SK-N-SH (cell line): Measurements from ENCODE around the gene C19orf73. TPM values are rescaled to one million over a fixed set of nuclear protein-coding genes. Genes with fewer than 3 reads are reported as not detected.
A peak's percentile ranks its signal among the peaks of the same experiment; 100 is the strongest.

Experiments
- CTCF ChIA-PET: fragments of 300-600, 350-600 bp; formaldehyde crosslinking; extraction: SDS; loops from one replicate; lab custom pipeline; 2021; lab: Yijun Ruan, JAX
- POLR2A ChIA-PET: fragments of 350-600 bp; sonication (Branson Sonifier 250); formaldehyde crosslinking; extraction: SDS; loops from one replicate; lab custom pipeline; 2020; ENCODE audit warnings: antibody characterized with exemption, inconsistent platforms; lab: Yijun Ruan, JAX
- DNase-seq: peaks from one replicate; pipeline ENCODE4 v3.0.0; 2012
- H2AFZ ChIP-seq: fragments of 200-600 bp; sonication (generic); 2 replicates; pipeline ENCODE4 v1.8.1; 2016; ENCODE audit warnings: antibody characterized with exemption, mild to moderate bottlenecking, low read depth
- H3F3A ChIP-seq: fragments of 200-600 bp; sonication (generic); replicated peaks from 2 replicates; pipeline ENCODE3; 2016; ENCODE audit warnings: antibody characterized with exemption, mild to moderate bottlenecking; ENCODE audit not compliant: insufficient read depth
- H3K27ac ChIP-seq, 2 experiments: fragments of 200-500 bp in 1 of 2; fragments of 200-600 bp in 1 of 2; sonication (Bioruptor generic) in 1 of 2; sonication (generic), shearing (Covaris generic) in 1 of 2; 2 replicates each; pipeline versions ENCODE4 v1.5.1 to v1.6.1; 2014 to 2016; ENCODE audit warnings: low read depth in 2 of 2, inconsistent platforms in 1 of 2, low read length in 1 of 2, mild to moderate bottlenecking in 1 of 2, mixed read lengths in 1 of 2
- H3K27me3 ChIP-seq: fragments of 200-600 bp; sonication (generic), shearing (Covaris generic); 2 replicates; pipeline ENCODE4 v1.6.1; 2016; ENCODE audit warnings: mixed run types; ENCODE audit not compliant: insufficient read depth
- H3K36me3 ChIP-seq, 2 experiments: fragments of 200-500 bp in 1 of 2; fragments of 200-600 bp in 1 of 2; sonication (Bioruptor generic) in 1 of 2; sonication (generic) in 1 of 2; replicated peaks in 1 of 2; 2 replicates each; pipeline versions ENCODE3 to v1.5.1; 2014 to 2016; ENCODE audit warnings: low read length in 1 of 2, mild to moderate bottlenecking in 1 of 2; ENCODE audit not compliant: insufficient read depth in 2 of 2, control insufficient read depth in 1 of 2
- H3K4me1 ChIP-seq, 2 experiments: fragments of 200-500 bp in 1 of 2; fragments of 200-600 bp in 1 of 2; sonication (Bioruptor generic) in 1 of 2; sonication (generic), shearing (Covaris generic) in 1 of 2; 2 replicates each; pipeline versions ENCODE4 v1.5.1 to v1.6.1; 2014 to 2016; ENCODE audit warnings: low read depth in 1 of 2, low read length in 1 of 2, mixed run types in 1 of 2; ENCODE audit not compliant: insufficient read depth in 2 of 2, control insufficient read depth in 1 of 2
- H3K4me2 ChIP-seq: fragments of 200-600 bp; sonication (generic), shearing (Covaris generic); 2 replicates; pipeline ENCODE4 v1.6.1; 2017; ENCODE audit warnings: mixed run types
- H3K4me3 ChIP-seq, 2 experiments: fragments of 200-500 bp in 1 of 2; fragments of 200-600 bp in 1 of 2; sonication (Bioruptor generic) in 1 of 2; sonication (generic), shearing (Covaris generic) in 1 of 2; 2 replicates each; pipeline versions ENCODE4 v1.5.1 to v1.8.1; 2014 to 2016; ENCODE audit warnings: low read depth in 2 of 2, inconsistent platforms in 1 of 2, low read length in 1 of 2, mild to moderate bottlenecking in 1 of 2, mixed read lengths in 1 of 2, moderate library complexity in 1 of 2
- H3K79me2 ChIP-seq: fragments of 200-600 bp; sonication (generic); 2 replicates; pipeline ENCODE4 v1.8.1; 2017; ENCODE audit warnings: mild to moderate bottlenecking; ENCODE audit not compliant: insufficient read depth
- H3K9ac ChIP-seq: fragments of 200-600 bp; sonication (generic); 2 replicates; pipeline ENCODE4 v1.6.1; 2017; ENCODE audit warnings: mixed run types
- H3K9me2 ChIP-seq: fragments of 200-600 bp; sonication (generic); 2 replicates; pipeline ENCODE4 v1.6.1; 2017; ENCODE audit warnings: mixed run types
- H3K9me3 ChIP-seq: fragments of 200-600 bp; sonication (generic); 2 replicates; pipeline ENCODE4 v1.6.1; 2017; ENCODE audit warnings: mixed run types, mild to moderate bottlenecking, moderate library complexity
- H4K20me1 ChIP-seq: fragments of 200-600 bp; sonication (generic); 2 replicates; pipeline ENCODE4 v1.6.1; 2017; ENCODE audit warnings: mild to moderate bottlenecking, mixed run types; ENCODE audit not compliant: insufficient read depth
- FOSL2 ChIP-seq: IDR thresholded peaks from 2 replicates; pipeline ENCODE4 v1.4.0; 2012; ENCODE audit warnings: low read depth, mild to moderate bottlenecking, moderate library complexity, borderline replicate concordance
- FOXJ3 ChIP-seq: sonication (generic); formaldehyde crosslinking; IDR thresholded peaks from 2 replicates; pipeline ENCODE4 v1.5.1; 2020; ENCODE audit warnings: mild to moderate bottlenecking, missing genetic modification reagents
- GABPA ChIP-seq: IDR thresholded peaks from 2 replicates; pipeline ENCODE4 v1.4.0; 2012; ENCODE audit warnings: low read depth, mild to moderate bottlenecking
- GATA2 ChIP-seq: sonication (generic); formaldehyde crosslinking; IDR thresholded peaks from 2 replicates; pipeline ENCODE4 v1.5.0; 2020; ENCODE audit warnings: mild to moderate bottlenecking, missing genetic modification reagents
- NFIC ChIP-seq: IDR thresholded peaks from 2 replicates; pipeline ENCODE4 v1.4.0; 2012; ENCODE audit warnings: borderline replicate concordance
- POLR2AphosphoS5 ChIP-seq: IDR thresholded peaks from 2 replicates; pipeline ENCODE4 v1.6.1; 2012; ENCODE audit warnings: low read depth, low read length
- RXRA ChIP-seq: IDR thresholded peaks from 2 replicates; pipeline ENCODE4 v1.4.0; 2012; ENCODE audit warnings: low read depth, mild to moderate bottlenecking, borderline replicate concordance
- SMC3 ChIP-seq: IDR thresholded peaks from 2 replicates; pipeline ENCODE4 v1.6.1; 2012; ENCODE audit warnings: low read depth, low read length, improper control_type of control experiment
- TAF1 ChIP-seq: IDR thresholded peaks from 2 replicates; pipeline ENCODE4 v1.6.1; 2012; ENCODE audit warnings: low read depth, mild to moderate bottlenecking, low read length, moderate library complexity, borderline replicate concordance
- TCF12 ChIP-seq: IDR thresholded peaks from 2 replicates; pipeline ENCODE4 v1.4.0; 2012
- TEAD4 ChIP-seq: IDR thresholded peaks from 2 replicates; pipeline ENCODE4 v1.4.0; 2012; ENCODE audit warnings: mild to moderate bottlenecking, borderline replicate concordance; ENCODE audit not compliant: insufficient read depth
- YY1 ChIP-seq: IDR thresholded peaks from 2 replicates; pipeline ENCODE4 v1.4.0; 2012; ENCODE audit warnings: low read depth, mild to moderate bottlenecking
- WGBS: methylation state at CpG from one replicate; pipeline ENCODE4 v1.1.6; 2017; ENCODE audit warnings: low lambda C conversion rate; 5-methylcytosine and 5-hydroxymethylcytosine counted together
- polyA plus RNA-seq, 3 experiments: library from polyadenylated mRNA; depleted of rRNA; stranded (reverse); fragments of >200 nt; gene quantifications; 2 replicates each; pipeline ENCODE4 v1.2.3, GENCODE V29; 2012
- TF ChIP-seq, protein P1 (sequence below): IDR thresholded peaks from 2 replicates; pipeline ENCODE4 v1.4.0; 2012; ENCODE audit warnings: low read depth, borderline replicate concordance
- TF ChIP-seq, protein P2 (sequence below): fragments of 150-350 bp; IDR thresholded peaks from 2 replicates; pipeline ENCODE4 v1.6.1; 2017; ENCODE audit warnings: antibody characterized with exemption, low read length, low read depth, borderline replicate concordance
- TF ChIP-seq, protein P3 (sequence below): IDR thresholded peaks from 2 replicates; pipeline ENCODE4 v1.4.0; 2012; ENCODE audit warnings: low read depth
- TF ChIP-seq, protein P4 (sequence below): IDR thresholded peaks from 2 replicates; pipeline ENCODE4 v1.6.1; 2012; ENCODE audit warnings: mild to moderate bottlenecking, low read depth, low read length, moderate library complexity

The C19orf73 gene
- polyA plus RNA-seq, 1 of the 3 experiments (the other 2 are of a cell fraction): 3.0 TPM

DNA sequence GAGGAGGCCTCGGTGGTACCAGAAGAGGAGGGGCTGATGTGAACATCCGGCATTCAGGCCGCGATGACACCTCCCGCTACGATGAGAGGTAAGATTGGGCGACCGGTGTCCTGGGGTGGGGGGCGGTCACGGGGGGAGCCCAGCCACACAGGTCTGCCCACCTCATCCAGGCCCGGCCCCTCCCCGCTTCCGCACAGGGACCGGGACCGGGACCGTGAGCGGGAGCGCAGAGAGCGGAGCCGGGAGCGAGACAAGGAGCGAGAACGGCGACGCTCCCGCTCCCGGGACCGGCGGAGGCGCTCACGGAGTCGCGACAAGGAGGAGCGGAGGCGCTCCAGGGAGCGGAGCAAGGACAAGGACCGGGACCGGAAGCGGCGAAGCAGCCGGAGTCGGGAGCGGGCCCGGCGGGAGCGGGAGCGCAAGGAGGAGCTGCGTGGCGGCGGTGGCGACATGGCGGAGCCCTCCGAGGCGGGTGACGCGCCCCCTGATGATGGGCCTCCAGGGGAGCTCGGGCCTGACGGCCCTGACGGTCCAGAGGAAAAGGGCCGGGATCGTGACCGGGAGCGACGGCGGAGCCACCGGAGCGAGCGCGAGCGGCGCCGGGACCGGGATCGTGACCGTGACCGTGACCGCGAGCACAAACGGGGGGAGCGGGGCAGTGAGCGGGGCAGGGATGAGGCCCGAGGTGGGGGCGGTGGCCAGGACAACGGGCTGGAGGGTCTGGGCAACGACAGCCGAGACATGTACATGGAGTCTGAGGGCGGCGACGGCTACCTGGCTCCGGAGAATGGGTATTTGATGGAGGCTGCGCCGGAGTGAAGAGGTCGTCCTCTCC is 11.1 kb downstream of the C19orf73 start:
- Histone ChIP-seq H3K4me3 (no peak overlapping the region), H3K9me2 (no peaks in the 10 kb centered on the region), H2AFZ (no peak overlapping the region), H3K27me3 (no peaks in the 10 kb centered on the region), H3K36me3 (peaks cover 31 to 64% of the 10 kb centered on the region in 2 experiments), H3K4me2 (no peak overlapping the region), H3K79me2 (peaks cover 24% of the 10 kb centered on the region), H3K27ac (no peak overlapping the region), H3K9me3 (no peaks in the 10 kb centered on the region), H3F3A (peaks cover 74% of the 10 kb centered on the region), H3K9ac (no peak overlapping the region), H3K4me1 (peaks cover 3 to 13% of the 10 kb centered on the region in 2 experiments; a peak in 2 of 4 replicates), H4K20me1 (peaks cover 44% of the 10 kb centered on the region)
- ChIA-PET CTCF (interaction anchor here (0.9 to 2.9 kb wide), 7 partner anchors 10 to 91 kb away, joined by 3 to 43 read pairs (median 7); no protein-coding TSS in a partner anchor), POLR2A (no interaction called here)
- 98% methylated on average over 93 of the region's 93 CpGs for WGBS
- DNase-seq: no peak
- TF ChIP-seq, protein P1, sequence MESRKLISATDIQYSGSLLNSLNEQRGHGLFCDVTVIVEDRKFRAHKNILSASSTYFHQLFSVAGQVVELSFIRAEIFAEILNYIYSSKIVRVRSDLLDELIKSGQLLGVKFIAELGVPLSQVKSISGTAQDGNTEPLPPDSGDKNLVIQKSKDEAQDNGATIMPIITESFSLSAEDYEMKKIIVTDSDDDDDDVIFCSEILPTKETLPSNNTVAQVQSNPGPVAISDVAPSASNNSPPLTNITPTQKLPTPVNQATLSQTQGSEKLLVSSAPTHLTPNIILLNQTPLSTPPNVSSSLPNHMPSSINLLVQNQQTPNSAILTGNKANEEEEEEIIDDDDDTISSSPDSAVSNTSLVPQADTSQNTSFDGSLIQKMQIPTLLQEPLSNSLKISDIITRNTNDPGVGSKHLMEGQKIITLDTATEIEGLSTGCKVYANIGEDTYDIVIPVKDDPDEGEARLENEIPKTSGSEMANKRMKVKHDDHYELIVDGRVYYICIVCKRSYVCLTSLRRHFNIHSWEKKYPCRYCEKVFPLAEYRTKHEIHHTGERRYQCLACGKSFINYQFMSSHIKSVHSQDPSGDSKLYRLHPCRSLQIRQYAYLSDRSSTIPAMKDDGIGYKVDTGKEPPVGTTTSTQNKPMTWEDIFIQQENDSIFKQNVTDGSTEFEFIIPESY: no peak
- TF ChIP-seq NFIC (no peak), FOXJ3 (CRISPR knock-in tag) (no peak), FOSL2 (no peak), TAF1 (no peak), TEAD4 (no peak), TCF12 (no peak), POLR2AphosphoS5 (no peak)
- TF ChIP-seq, protein P2, sequence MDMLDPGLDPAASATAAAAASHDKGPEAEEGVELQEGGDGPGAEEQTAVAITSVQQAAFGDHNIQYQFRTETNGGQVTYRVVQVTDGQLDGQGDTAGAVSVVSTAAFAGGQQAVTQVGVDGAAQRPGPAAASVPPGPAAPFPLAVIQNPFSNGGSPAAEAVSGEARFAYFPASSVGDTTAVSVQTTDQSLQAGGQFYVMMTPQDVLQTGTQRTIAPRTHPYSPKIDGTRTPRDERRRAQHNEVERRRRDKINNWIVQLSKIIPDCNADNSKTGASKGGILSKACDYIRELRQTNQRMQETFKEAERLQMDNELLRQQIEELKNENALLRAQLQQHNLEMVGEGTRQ: no peak
- TF ChIP-seq, protein P3, sequence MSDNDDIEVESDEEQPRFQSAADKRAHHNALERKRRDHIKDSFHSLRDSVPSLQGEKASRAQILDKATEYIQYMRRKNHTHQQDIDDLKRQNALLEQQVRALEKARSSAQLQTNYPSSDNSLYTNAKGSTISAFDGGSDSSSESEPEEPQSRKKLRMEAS: no peak

DNA sequence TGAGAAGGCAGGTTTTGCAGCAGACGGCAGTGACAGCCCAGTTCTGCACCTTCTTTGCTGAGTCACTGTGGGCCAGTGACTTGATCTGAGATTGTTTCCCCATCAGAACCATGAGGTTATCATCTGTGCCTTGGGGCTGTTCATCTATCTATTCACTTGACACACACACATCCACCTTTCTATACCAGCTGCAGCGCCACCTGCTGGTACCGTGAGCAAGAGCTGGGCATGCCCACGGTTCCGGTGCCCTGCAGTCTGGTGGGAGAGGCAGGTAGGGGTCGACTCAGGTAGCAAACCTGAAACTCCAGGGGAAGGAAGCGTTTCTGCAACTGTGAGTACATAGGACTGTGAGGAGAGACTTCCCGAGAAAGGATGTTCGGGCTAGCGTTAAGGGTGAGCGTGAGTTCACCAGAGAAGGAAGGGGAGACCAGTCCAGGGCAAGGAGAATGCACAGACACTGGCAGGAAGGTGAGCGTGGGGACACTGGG is 12.3 kb downstream of the C19orf73 start:
- ChIA-PET POLR2A (interaction anchor here (1.3 kb wide), 1 partner anchor 9 kb away, joined by 4 read pairs; no protein-coding TSS in a partner anchor), CTCF (interaction anchor here (0.6 to 2.9 kb wide), 22 partner anchors 8 to 113 kb away, joined by 3 to 43 read pairs (median 5); partner anchors contain the start of genes LIN7B, PPFIA3 and RUVBL2)
- Histone ChIP-seq H3K9ac (no peak overlapping the region), H3K27me3 (no peaks in the 10 kb centered on the region), H3K9me3 (no peaks in the 10 kb centered on the region), H2AFZ (no peak overlapping the region), H3K79me2 (peaks cover 24% of the 10 kb centered on the region), H4K20me1 (peaks cover 53% of the 10 kb centered on the region), H3K4me2 (no peak overlapping the region), H3K4me3 (no peak overlapping the region; a peak in 1 of 4 replicates), H3K27ac (no peak overlapping the region), H3K36me3 (peaks cover 29 to 73% of the 10 kb centered on the region in 2 experiments), H3K9me2 (no peaks in the 10 kb centered on the region), H3F3A (peaks cover 73% of the 10 kb centered on the region), H3K4me1 (peaks cover 3 to 13% of the 10 kb centered on the region in 2 experiments; a peak in 2 of 4 replicates)
- peak; percentile 80 for DNase-seq
- WGBS: 51% methylated on average over 12 of the region's 12 CpGs
- TF ChIP-seq TEAD4 (no peak), YY1 (no peak), GABPA (no peak), RXRA (no peak), GATA2 (CRISPR knock-in tag) (no peak), FOSL2 (no peak), SMC3 (peak; percentile 32; the same call in 1 of the 2 replicates), NFIC (no peak)
- TF ChIP-seq, protein P4, sequence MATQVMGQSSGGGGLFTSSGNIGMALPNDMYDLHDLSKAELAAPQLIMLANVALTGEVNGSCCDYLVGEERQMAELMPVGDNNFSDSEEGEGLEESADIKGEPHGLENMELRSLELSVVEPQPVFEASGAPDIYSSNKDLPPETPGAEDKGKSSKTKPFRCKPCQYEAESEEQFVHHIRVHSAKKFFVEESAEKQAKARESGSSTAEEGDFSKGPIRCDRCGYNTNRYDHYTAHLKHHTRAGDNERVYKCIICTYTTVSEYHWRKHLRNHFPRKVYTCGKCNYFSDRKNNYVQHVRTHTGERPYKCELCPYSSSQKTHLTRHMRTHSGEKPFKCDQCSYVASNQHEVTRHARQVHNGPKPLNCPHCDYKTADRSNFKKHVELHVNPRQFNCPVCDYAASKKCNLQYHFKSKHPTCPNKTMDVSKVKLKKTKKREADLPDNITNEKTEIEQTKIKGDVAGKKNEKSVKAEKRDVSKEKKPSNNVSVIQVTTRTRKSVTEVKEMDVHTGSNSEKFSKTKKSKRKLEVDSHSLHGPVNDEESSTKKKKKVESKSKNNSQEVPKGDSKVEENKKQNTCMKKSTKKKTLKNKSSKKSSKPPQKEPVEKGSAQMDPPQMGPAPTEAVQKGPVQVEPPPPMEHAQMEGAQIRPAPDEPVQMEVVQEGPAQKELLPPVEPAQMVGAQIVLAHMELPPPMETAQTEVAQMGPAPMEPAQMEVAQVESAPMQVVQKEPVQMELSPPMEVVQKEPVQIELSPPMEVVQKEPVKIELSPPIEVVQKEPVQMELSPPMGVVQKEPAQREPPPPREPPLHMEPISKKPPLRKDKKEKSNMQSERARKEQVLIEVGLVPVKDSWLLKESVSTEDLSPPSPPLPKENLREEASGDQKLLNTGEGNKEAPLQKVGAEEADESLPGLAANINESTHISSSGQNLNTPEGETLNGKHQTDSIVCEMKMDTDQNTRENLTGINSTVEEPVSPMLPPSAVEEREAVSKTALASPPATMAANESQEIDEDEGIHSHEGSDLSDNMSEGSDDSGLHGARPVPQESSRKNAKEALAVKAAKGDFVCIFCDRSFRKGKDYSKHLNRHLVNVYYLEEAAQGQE: no peak
- TF ChIP-seq, protein P2: no peak
